Posterior vena cava (tissue), 2 donors: Measurements from ENCODE around the gene CYP4F22. TPM values are rescaled to one million over a fixed set of nuclear protein-coding genes. Genes with fewer than 3 reads are reported as not detected.
"Not testable (repeated sequence)": the region's sequence is repeated elsewhere in the genome, so short reads cannot be mapped to it uniquely, and the experiment has no call there.

Source experiments
- DNase-seq: peaks from one replicate; pipeline ENCODE4 v3.0.0-alpha.2; 2020; ENCODE audit warnings: low spot score
- intact Hi-C, 2 donors: fragments of 100-400 bp; cut with DNase I; formaldehyde crosslinking; loops; one replicate each; pipeline versions ENCODE4 v1.14.1 to v1.14.2; 2022 to 2023
- total RNA-seq, 2 donors: library from RNA; stranded (reverse); fragmentation: NEBNext Ultra II Directional; extraction: Animal tissue kit (Norgen Biotek cat#: 25700); gene quantifications; one replicate each; pipeline ENCODE4 v1.2.1, GENCODE V29; 2021
- donor health status: DM: yes; HTN: yes; CAD: no.
- donor health status: DM: yes; HTN: yes; CAD: no.

Gene CYP4F22
- total RNA-seq, 2 donors from 2014 or later, result not detected

DNA sequence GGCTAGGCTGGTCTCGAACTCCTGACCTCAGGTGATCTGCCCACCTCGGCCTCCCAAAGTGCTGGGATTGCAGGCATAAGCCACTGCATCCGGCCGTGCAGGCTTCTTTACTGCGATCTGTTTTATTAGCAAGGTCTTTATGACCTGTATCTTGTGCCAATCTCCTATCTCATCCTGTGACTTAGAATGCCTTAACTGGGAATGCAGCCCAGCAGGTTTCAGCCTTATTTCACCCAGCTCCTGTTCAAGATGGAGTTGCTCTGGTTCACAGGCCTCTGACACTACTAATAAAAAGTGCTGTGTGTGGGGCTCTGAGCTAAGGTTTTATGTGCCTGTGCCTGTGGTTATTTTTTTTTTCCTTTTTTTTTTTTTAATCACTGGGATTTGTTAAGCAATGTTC is 22.6 kb upstream of the CYP4F22 start:
- intact Hi-C loops, result not testable (repeated sequence)

DNA sequence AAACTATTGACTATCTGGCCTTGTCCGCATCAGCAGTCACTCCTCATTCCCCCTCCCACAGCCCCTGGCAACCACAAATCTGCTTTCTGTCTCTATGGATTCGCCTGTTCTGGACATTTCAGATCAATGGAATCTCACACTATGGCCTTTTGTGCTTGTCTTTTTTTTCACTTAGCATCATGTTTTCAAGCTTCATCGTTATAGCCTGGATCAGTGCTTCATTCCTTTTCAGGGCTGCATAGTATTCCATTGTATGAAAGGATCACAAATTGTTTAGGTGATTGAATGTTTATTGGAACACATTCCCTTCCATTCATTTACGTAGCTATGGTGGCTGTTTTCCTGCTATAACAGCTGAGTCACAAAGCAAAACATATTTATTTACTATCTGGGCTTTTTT is 21.3 kb upstream of the CYP4F22 start:
- no peak for DNase-seq
- intact Hi-C loops, result no loop called here

More for the DNA sequence above, 22.6 kb upstream of the CYP4F22 start:
- DNase-seq, result not testable (repeated sequence)

DNA sequence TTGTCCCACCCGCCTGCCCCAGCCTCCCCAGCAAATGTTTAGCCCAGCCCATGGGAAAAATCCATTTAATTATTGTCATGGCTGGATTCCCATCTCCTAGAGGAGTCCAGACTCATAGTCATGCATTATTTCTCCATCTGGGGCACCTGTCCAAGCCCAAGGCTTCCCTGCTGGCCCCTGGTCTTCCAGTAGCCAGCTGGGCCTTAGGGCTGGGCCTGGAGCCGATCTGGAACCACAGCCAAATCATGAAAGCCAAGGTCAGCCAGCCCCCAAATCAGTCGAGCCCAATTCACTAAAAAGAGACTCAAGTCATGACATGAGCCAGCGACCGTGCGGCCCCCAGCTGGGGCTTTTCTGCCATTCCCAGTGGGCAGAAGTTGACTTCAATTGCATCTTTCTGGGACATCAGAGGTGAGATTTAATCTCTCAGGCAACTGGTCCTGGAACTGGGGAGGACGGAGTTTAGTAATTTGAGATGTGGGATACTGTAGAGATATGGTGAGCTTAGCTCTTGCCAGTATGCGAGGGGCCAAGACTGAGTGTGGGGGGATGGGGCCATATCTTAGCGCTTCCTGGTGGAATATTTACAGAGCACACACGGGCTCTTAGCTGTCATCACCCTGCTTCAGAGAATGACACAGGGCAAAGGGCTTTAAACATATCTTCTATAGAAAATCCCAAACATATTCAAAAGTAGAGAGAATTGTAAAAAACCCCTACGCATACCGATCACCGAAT is 19.7 kb upstream of the CYP4F22 start:
- intact Hi-C loops, result no loop called here
- no peak for DNase-seq

DNA sequence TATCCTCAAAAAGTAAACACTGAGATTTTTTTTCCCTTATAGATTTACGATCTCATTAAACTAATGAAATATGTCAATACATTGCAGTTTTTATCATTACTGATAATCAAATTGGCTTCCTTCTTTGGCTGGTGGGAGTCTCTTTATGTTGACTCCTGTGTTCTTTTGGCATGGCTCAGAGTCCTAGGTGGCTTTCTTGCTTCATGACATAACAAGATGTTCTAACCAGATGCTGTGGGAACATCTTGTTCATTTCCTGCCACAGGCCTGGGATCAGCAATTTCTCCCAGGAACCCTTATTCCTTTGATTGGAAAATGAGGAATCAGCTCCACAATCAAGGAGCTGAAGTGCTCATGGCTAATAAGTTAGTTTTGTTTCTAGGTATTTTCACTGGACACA is 13.2 kb upstream of the CYP4F22 start:
- no peak for DNase-seq
- intact Hi-C loops, result no loop called here

DNA sequence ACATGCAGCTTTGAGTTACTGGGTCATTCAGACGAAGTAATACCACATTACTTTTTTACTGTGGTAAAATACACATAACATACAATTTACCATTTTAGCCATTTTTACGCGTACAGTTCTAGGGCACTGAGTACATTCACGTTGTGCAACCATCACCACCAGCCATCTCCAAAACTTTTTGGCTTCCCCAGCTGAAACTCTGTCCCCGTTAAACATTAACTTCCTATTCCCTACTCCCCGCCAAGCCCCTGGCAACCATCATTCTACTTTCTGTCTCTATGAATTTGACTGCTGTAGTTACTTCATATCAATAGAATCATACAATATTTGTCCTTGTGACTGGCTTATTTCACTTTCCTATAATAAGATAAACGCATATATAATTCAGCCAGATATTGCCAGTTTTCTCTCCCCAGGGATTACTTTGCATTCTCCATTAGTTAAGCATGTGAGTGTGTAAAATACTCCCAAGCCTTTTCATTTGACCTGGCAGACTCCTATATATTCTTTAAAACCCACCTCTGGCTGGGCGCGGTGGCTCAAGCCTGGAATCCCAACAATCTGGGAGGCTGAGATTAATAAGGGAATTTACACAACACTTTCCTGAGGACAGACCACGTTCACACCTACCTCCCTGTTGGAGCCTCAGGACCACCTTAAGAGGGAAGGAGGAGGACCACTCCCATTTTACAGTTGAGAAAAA is 10.0 kb upstream of the CYP4F22 start:
- intact Hi-C loops, result no loop called here
- DNase-seq, result no peak

DNA sequence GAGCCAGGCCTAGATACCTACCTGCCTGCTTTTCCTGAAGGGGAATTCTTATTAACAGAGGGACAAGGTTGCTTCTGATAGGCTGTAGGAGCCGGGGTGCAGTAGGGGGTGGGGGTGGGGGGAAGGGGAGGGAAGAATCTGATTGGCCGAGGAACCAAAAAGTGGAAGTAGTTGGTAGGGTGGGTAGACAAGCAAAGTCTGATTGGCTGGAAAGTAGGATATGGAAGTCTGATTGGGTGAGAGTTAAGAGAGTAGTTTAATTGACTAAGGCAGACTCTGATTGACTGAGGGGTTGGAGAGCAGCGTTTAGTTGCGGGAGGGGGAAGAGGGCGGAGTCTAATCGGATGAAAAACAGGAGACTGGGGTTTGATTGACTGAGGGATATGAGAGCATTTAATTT is 9.4 kb upstream of the CYP4F22 start:
- DNase-seq, result no peak
- intact Hi-C loops, result loop anchor here in 1 of 2 donors (1.0 kb wide), 1 partner anchor 35 kb away; no protein-coding TSS in a partner anchor

DNA sequence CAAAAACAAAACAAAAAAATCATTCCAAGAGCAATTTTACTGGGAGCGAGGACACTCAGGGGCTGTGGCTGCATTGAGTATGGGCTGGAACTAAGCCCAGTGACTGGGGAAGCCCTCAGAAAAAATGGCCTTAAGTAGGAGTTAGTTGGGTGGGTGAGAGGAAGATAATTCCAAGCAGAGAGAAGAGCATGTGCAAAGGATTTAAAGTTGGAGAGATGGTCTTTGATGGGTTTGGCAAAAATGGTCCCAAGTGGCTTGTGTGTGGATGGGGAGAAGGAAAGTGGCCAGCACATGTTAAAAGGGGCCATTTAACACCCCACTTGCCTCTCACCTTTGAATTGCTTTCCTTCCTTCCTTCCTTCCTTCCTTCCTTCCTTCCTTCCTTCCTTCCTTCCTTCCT is 6.7 kb upstream of the CYP4F22 start:
- no peak for DNase-seq
- intact Hi-C loops, result no loop called here

DNA sequence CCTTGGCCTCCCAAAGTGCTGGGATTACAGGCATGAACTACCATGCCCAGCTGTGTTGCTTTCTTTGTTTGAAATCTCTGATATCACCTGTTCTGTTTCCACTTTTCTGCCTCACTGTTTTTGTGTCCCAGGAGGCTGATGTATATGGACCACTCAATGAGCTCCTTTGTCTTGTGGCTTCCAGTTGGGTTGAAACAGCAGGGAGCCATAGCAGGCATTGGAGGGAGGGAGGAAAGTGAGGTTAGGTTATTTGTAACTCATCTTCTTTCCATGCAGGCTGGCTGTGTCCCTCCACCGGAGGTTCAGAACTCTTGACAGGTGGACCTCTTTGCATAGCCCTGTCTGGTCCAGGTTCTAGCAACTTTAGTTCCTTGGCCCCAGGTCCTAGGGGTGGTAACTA is 6.1 kb upstream of the CYP4F22 start:
- intact Hi-C loops, result no loop called here
- DNase-seq, result no peak

DNA sequence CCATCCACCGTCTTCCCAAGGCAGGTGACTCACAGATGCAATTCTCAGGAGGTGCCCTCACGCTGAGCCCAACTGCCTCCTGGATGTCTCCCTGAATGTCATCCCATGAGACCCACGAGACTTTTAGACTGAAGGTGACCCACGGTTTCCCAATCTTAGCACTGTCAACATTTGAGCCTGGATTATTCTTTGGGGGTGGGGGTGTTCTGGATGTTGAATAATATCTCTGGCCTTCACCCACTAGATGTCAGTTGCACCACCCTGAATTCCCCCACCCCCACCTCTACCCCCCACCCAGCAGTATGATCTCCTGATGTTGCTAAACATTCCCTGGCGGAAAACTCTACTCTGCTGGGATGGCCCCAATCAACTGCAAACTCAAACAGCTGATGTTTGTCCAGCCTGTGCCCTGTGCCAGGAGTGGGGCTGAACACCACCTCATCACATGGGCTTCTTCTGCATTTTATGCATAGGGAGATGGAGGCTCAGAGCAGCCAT is 2.2 kb upstream of the CYP4F22 start:
- intact Hi-C loops, result no loop called here
- DNase-seq, result no peak

DNA sequence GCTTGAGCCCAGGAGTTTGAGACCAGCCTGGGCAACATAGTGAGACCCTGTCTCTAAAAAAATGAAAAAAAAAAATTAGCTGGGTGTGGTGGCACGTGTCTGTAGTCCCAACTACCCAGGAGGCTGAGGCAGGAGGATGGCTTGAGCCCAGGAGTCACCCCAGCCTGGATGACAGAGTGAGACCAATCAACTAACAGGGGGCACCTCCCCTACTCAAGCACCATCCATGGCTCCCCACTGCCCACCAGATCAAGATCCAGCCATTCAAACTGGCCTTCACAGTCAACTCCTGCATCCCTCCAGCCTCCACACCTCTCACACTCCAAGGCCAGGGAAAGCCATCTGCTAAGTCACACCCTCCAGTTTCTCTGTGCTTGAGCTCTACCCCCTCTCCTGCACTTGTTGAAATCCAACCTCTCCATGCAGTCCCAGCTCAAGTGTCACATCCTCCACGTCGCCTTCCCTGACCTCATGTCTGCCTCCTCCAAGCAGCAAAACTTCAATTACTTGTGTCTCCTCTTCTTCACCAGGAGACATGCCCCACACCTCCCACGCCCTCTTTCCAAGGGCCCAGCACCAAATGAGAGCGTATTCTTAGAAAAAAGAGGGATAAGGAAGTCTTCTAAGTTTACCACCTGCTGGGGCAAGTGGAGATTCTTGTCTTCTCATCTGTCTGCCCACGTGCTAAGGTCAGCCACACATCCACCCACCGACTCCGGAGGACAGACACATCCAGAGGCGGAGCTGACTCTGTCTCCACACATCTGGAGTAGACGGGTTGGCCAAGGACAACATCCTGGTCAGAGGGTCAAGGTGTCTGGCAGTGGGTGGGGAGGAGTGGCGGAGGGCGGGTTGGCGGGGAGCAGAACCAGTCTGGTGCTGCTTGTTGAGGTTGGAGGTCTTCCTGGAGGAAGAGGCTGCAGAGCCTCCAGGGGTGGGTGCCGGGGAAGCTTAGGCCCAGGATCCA is 974 bp upstream of the CYP4F22 start:
- no peak for DNase-seq
- intact Hi-C loops, result no loop called here

DNA sequence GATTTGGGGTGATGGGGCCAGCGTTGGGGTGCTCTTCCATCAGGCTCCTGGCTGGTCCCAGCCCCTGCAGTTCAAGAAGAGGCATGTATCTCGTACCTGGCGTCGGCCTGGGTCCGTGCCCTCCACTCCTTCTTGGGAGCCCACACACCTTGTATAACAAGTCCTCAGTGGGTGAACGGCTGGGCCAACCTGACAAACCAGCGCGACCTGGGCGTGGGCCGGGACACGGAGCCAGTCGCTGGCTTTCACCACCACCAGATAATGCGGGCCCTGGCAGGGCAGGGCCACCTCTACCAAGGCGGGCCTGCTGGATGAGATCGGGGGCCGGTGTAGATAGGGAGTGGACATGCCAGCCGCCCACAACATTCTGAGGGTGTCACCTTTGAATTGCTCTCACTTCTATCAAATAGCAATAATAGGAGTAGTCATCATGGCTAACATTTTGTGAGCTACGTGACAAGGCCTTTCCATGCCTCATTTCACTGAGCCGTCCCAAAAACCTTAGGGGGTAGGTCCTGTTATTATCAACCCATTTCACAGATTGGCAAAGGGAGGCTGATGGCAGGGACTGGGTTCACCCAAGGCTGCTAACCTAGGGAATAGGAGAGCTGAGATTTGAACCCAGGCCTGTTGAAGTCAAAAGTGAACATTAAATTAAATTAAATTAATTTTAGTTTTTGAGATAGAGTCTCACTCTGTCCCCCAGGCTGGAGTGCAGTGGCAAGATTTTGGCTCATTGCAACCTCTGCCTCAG is 3.5 kb downstream of the CYP4F22 start:
- intact Hi-C loops, result no loop called here
- no peak for DNase-seq

DNA sequence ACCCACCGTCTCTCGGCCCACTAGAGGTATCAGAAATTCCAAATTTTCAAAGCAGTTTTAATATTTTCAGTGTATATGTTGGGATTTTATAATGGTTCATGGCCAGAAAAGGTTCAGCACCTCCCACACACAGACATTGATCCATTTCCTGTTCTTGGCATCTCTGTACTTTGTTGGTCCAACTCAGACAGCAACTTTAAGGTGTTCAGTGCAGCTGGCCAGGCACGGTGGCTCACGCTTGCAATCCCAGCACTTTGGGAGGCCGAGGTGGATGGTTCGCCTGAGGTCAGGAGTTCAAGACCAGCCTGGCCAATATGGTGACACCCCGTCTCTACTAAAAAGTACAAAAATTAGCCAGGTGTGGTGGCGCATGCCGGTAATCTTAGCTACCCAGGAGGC is 6.9 kb downstream of the CYP4F22 start:
- peak; percentile 24 for DNase-seq
- intact Hi-C loops, result not testable (repeated sequence)

DNA sequence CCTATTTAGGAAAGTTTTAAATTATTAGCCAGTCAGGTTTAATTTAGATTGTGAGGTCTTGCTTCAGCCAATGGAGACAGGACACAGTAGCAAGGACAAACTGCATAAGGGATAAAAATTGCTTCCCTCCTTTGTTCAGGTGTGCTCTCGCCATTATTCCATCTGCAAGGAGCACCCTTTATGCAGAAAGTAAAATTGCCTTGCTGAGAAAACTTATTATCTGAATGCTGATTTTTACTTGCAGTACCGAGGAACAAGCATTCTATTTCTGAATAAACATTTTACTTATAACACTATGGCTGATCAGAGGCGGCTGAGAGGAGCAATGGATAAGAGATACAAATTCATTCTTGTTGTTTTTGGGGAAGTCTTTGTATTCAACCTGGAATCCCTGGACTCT is 8.0 kb downstream of the CYP4F22 start:
- intact Hi-C loops, result no loop called here
- DNase-seq, result no peak

DNA sequence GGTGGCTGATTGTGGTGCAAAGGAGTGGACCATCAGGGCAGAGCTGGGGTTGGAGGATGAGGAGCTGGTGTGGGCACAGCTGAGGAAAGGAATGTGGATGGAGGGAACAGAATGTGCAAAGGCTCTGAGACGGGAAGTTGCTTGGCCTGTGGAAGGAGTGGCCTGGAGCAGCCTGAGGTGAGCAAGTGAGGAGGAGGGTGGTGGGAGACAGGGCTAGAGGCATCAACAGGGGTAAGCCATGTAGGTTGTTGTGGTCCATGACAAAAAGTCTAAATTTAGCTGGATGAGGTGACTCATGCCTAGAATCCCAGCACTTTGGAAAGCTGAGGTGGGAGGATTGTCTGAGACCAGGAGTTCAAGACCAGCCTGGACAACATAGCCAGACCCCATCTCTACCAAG is 9.5 kb downstream of the CYP4F22 start:
- DNase-seq, result no peak
- intact Hi-C loops, result no loop called here

DNA sequence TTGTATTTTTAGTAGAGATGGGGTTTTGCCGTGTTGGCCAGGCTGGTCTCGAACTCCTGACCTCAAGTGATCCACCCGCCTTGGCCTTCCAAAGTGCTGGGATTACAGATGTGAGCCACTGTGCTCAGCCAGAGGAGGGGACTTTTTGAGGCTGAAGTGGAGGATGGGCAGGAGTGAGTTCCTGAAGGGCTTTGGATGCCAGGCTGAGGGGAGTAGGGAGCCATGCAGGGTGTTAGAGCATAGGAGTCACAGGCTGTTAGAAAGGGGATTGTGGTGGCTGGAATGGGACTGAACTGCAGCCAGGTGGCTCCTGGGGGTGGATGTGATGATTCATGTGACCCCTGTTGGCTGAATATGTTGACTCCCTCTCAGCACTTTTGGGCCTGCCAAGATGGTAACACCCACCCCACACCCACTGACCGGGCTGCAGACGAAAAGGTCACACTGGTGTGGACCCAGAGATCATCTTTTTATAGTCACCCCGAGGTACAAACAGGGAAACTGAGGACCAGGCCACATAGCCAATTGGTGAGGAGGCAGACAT is 11.2 kb downstream of the CYP4F22 start:
- no peak for DNase-seq
- intact Hi-C loops, result no loop called here

DNA sequence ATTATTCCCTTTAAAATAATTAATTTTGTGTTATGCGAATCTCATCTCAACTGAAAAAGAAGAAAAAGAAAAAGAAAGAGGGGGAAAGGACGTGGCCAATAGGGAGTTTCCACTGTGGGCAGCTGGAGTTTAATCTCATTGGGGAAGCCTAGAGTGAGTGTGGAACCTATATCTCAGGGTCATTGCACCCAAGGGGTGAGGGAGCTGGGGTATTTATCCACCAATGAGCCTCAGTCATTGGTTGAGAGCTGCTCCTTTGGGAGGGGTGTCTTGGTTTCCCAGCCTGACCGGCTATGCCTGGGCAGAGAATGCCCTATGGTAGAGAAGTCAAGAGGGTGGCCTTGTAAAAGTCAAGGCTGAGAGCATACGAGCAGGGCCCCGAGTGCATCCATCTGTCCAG is 16.5 kb downstream of the CYP4F22 start:
- no peak for DNase-seq
- intact Hi-C loops, result no loop called here

DNA sequence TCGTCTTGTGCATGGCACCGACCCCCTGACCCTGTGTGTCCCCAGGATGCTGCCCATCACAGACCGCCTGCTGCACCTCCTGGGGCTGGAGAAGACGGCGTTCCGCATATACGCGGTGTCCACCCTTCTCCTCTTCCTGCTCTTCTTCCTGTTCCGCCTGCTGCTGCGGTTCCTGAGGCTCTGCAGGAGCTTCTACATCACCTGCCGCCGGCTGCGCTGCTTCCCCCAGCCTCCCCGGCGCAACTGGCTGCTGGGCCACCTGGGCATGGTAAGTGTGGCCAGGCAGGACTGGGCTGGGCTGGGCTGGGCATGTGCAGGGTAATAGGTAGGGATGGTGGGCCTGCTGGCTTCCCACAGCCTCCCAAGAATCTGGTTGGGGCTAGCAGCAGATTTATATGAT is 17.0 kb downstream of the CYP4F22 start:
- no peak for DNase-seq
- intact Hi-C loops, result no loop called here

DNA sequence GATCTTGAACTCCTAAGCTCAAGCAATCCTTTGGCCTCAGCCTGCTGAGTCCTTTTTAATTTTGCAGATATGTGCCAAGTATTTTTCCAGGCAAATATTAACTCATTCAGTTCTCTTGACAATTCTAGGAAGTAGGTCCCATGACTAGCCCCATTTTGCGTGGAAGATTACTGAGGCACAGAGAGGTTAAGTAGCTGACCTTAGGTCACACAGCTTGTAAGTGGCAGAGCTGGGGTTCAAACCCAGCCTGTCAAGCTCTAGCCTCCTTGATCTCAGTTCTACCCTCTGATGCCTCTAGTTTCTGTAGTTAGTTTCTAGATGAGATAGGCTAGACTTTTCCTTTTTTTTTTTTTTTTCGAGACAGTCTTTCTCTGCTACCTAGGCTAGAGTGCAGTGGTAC is 18.1 kb downstream of the CYP4F22 start:
- intact Hi-C loops, result no loop called here
- no peak for DNase-seq

DNA sequence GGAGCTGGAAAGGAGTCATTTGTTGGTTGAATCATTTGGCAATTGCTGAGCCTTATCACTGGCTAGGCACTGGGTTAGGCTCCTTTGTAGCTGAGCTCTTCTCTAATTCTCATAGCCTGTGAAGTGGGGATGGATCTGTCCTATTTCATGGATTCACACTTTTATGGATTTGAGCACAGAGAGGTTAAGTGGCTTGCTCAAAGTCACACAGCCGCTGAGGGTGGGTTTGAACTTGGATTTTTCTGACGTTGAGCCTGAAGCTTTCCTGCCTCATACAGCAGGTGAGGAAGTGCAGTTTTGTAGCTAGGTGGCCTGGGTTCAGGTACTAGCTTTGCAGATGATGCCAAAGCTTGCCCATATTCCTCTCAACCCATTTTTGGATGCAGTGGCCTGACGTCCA is 19.4 kb downstream of the CYP4F22 start:
- intact Hi-C loops, result no loop called here
- no peak for DNase-seq
